Suprapubic skin (tissue), 4 donors: Measurements from ENCODE around the gene MS4A15.

ENCODE experiments used
- POLR2A ChIP-seq, 2 donors: fragments of 450-650 bp; IDR thresholded peaks; one replicate each; pipeline ENCODE4 v1.6.1; 2017; ENCODE audit warnings: antibody characterized with exemption in 2 of 2, mild to moderate bottlenecking in 2 of 2, moderate library complexity in 2 of 2
- POLR2AphosphoS5 ChIP-seq, 3 donors: sonication (generic); formaldehyde crosslinking; IDR thresholded peaks; one replicate each; pipeline ENCODE4 v1.6.1; 2017; ENCODE audit warnings: antibody characterized with exemption in 3 of 3
- TF ChIP-seq, protein P1 (sequence below), 2 donors: fragments of 200-600 bp in 1 of 2; fragments of 450-650 bp in 1 of 2; sonication (generic) in 1 of 2; IDR thresholded peaks; one replicate each; pipeline ENCODE4 v1.5.1; 2016 to 2019; ENCODE audit warnings: antibody characterized with exemption in 2 of 2, mild to moderate bottlenecking in 1 of 2, moderate library complexity in 1 of 2

DNA sequence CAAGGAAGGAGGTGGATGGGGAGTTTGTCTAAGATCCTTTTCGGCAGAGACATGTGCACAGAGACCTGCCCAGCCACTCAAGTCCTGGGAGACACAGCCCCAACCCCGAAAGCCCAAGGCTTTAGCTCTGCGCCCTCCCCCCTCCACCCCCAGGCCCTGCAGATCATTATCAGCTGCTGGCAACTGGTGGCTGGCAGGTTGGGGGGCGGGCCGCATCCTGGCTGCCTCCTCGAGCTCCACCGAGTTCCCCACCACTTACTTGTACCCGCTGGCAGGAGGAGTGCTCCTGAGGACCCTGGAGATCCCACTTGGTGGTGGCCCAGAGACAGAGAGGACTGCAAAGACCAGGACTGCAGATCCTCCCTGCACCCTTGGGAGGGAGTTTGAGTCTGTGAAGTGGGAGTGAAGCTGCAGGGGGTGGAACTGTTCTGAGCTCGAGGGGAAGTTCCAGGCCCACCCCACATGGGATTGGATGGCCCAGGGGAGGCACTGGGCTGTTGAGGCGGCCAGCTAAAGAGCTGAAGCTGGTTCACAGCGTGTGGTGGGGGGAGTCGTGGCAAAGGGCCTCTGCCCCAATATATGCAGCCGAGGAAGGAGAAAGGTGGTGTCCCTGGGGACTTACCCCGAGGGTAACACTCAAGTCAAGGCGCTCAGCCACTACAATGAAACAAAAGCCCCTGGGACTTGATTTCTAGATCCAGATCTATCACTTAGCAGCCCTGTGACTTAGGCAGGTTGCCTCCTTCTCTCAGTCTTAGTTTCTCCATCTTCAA is 65.3 kb downstream of the MS4A15 start:
- TF ChIP-seq POLR2AphosphoS5 (IDR thresholded peaks at IDR 0.05) (no peak), POLR2A (IDR thresholded peaks at IDR 0.05) (no peak)
- TF ChIP-seq, protein P1, sequence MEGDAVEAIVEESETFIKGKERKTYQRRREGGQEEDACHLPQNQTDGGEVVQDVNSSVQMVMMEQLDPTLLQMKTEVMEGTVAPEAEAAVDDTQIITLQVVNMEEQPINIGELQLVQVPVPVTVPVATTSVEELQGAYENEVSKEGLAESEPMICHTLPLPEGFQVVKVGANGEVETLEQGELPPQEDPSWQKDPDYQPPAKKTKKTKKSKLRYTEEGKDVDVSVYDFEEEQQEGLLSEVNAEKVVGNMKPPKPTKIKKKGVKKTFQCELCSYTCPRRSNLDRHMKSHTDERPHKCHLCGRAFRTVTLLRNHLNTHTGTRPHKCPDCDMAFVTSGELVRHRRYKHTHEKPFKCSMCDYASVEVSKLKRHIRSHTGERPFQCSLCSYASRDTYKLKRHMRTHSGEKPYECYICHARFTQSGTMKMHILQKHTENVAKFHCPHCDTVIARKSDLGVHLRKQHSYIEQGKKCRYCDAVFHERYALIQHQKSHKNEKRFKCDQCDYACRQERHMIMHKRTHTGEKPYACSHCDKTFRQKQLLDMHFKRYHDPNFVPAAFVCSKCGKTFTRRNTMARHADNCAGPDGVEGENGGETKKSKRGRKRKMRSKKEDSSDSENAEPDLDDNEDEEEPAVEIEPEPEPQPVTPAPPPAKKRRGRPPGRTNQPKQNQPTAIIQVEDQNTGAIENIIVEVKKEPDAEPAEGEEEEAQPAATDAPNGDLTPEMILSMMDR (IDR thresholded peaks at IDR 0.05) = no peak
